GM19397 (cell line): ENCODE data around the gene CARS1.

Experiments
- ATAC-seq: cut with Tn5 transposase; IDR thresholded peaks from one replicate; pipeline ENCODE4 v1.9.1; 2021; ENCODE audit warnings: mild to moderate bottlenecking, moderate library complexity; ENCODE audit not compliant: unreplicated experiment

CARS1 gene

GRCh38 chr11:3041699-3042441 lies 15.4 kb downstream of the CARS1 start:
- ATAC-seq, result no peak

- no peak for ATAC-seq
These were observed 16.3 kb downstream of the CARS1 start for GRCh38 chr11:3040881-3041280.

GRCh38 chr11:3037945-3038271 lies 19.3 kb downstream of the CARS1 start:
- no peak for ATAC-seq

- no peak for ATAC-seq
These were observed 19.9 kb downstream of the CARS1 start for GRCh38 chr11:3037040-3037944.

- ATAC-seq, result no peak
These were observed 20.8 kb downstream of the CARS1 start for GRCh38 chr11:3036419-3036818.

- no peak for ATAC-seq
These were observed 21.9 kb downstream of the CARS1 start for GRCh38 chr11:3035333-3035732.

GRCh38 chr11:3030289-3031070 lies 26.7 kb downstream of the CARS1 start:
- no peak for ATAC-seq

- no peak for ATAC-seq
These were observed 28.4 kb downstream of the CARS1 start for GRCh38 chr11:3028813-3029212.

- no peak for ATAC-seq
These were observed 30.4 kb downstream of the CARS1 start for GRCh38 chr11:3026803-3027202.

- no peak for ATAC-seq
These were observed 34.2 kb downstream of the CARS1 start for GRCh38 chr11:3022982-3023381.

GRCh38 chr11:3022300-3022967 lies 34.8 kb downstream of the CARS1 start:
- peak; percentile 54 for ATAC-seq

GRCh38 chr11:3021125-3021524 lies 36.1 kb downstream of the CARS1 start:
- ATAC-seq, result no peak

- no peak for ATAC-seq
These were observed 37.2 kb downstream of the CARS1 start for GRCh38 chr11:3020011-3020410.

- ATAC-seq, result no peak
These were observed 38.6 kb downstream of the CARS1 start for GRCh38 chr11:3018596-3018995.

- ATAC-seq, result no peak
These were observed 40.4 kb downstream of the CARS1 start for GRCh38 chr11:3016861-3017260.

- no peak for ATAC-seq
These were observed 41.4 kb downstream of the CARS1 start for GRCh38 chr11:3015796-3016195.

- ATAC-seq, result no peak
These were observed 42.3 kb downstream of the CARS1 start for GRCh38 chr11:3014943-3015342.

GRCh38 chr11:3014057-3014938 lies 42.9 kb downstream of the CARS1 start:
- ATAC-seq, result no peak

- no peak for ATAC-seq
These were observed 45.0 kb downstream of the CARS1 start for GRCh38 chr11:3011891-3012885.
